ENCODE measurements around the gene TRIM10. TPM values are rescaled to one million over a fixed set of nuclear protein-coding genes. Genes with fewer than 3 reads are reported as not detected.
A peak's percentile ranks its signal among the peaks of the same experiment; 100 is the strongest.

The TRIM10 gene
- total RNA-seq, 4 donors from 2014 or later, result not detected

DNA sequence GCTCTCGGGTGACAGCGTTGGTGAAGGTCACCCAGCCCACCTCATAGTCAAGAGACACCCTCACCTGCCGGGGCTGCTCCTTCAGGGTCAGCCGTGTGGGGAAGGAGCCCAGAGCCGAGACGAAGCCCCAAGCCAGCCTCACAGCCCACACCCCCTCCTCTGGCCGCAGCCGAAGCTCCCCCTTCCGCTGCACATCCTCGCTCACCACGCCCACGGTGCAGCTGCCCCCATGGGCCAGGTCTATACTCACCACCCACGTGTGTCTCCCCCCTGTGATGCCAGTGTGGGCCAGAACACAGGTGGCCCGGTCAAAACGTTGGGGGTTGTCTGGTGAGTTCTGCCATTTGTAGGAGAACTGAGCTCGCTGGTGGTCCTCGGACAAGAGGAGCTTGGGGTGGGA is 7.0 kb downstream of the TRIM10 start:
- 81 to 87% methylated on average over 15 to 17 of the region's 17 CpGs for WGBS, 2 donors
- no peak for DNase-seq
- Histone ChIP-seq H3K4me1 (peaks cover 0 to 7% of the 10 kb centered on the region in 2 donors), H3K4me3 (replicated peaks in 1 of 3) (no peak overlapping the region), H3K27ac (no peak overlapping the region), H3K9me3 (no peaks in the 10 kb centered on the region), H3K36me3 (no peaks in the 10 kb centered on the region), H3K27me3 (no peaks in the 10 kb centered on the region)
- TF ChIP-seq, protein P1, sequence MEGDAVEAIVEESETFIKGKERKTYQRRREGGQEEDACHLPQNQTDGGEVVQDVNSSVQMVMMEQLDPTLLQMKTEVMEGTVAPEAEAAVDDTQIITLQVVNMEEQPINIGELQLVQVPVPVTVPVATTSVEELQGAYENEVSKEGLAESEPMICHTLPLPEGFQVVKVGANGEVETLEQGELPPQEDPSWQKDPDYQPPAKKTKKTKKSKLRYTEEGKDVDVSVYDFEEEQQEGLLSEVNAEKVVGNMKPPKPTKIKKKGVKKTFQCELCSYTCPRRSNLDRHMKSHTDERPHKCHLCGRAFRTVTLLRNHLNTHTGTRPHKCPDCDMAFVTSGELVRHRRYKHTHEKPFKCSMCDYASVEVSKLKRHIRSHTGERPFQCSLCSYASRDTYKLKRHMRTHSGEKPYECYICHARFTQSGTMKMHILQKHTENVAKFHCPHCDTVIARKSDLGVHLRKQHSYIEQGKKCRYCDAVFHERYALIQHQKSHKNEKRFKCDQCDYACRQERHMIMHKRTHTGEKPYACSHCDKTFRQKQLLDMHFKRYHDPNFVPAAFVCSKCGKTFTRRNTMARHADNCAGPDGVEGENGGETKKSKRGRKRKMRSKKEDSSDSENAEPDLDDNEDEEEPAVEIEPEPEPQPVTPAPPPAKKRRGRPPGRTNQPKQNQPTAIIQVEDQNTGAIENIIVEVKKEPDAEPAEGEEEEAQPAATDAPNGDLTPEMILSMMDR (IDR thresholded peaks at IDR 0.05), result no peak
- TF ChIP-seq POLR2A (IDR thresholded peaks at IDR 0.05), result no peak
- intact Hi-C loops (cut with DNase I), result no loop called here

DNA sequence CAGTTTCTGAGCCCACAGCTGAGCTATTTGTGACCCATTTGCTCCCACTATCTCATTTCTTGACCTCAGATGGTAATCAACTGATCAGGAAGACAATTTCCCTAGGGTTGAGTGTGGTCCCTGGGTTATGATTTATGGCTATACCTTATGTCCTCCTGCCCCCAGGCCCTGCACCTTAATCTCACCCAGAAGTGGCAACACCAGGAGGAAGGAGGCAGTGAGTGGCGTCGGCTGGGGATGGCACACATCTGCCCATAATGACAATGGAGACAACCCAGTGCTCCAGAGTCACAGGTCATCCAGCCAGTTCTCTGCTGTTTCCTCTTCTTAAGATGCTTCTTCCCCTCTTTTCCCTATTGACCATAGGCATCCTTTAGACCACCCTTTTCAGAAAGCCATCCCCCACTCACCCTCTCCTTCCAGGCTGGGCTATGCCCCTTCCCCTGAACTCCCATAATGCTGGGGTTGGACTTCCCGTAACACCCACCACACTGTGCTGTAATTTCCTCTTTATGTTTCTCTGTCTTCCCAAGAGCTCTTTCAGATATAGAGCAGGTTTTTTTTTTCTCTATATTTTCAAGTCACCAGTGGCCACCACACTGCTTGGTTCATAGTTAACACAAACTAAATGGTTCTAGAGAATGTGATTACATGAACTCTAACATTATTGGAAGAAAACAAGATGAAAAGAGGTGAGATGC is 8.0 kb downstream of the TRIM10 start:
- no peaks in the 10 kb centered on the region for H3K9me3 ChIP-seq
- no peak overlapping the region for H3K4me3 ChIP-seq (replicated peaks in 1 of 3)
- DNase-seq, result no peak
- no peak overlapping the region for H3K27ac ChIP-seq
- H3K36me3 ChIP-seq, result no peaks in the 10 kb centered on the region
- WGBS, 2 donors, result 93% methylated on average over 3 of the region's 3 CpGs
- TF ChIP-seq POLR2A (IDR thresholded peaks at IDR 0.05), result no peak
- TF ChIP-seq, protein P1 (IDR thresholded peaks at IDR 0.05), result no peak
- intact Hi-C loops (cut with DNase I), result no loop called here
- peaks cover 0 to 7% of the 10 kb centered on the region in 2 donors for H3K4me1 ChIP-seq
- H3K27me3 ChIP-seq, result no peaks in the 10 kb centered on the region

DNA sequence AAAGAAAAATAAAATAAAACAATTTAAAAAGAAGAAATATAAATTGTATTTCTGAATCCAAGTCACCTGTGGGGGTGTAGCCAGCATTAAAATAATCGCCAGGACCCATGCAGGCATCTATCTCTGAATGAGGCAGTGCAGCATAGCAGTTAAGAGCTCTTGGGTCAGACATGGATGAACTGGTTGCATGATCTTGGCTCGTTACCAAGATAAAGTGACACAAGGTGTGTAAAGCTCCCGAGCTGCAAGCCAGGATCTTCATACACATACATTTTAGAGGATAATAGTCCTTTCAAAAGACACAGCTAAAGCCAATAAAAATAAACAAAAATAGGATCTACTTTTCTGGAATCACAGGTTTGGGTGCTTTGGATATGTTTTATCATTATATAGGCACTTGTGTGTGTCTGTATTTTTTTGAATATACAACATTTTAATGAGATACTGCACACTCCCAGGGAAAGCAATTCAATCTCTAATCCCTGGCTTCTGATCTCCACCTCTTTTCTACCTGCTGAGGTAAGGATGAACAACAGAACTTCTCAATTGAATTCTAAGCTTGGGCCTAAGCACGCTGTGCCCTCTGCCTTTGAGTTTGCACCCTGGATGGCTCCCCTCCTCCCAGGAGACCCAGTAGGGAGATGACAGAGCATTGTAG is 8.9 kb downstream of the TRIM10 start:
- Histone ChIP-seq H3K4me1 (peaks cover 0 to 7% of the 10 kb centered on the region in 2 donors), H3K4me3 (replicated peaks in 1 of 3) (no peak overlapping the region), H3K27me3 (no peaks in the 10 kb centered on the region), H3K27ac (no peak overlapping the region), H3K9me3 (no peaks in the 10 kb centered on the region), H3K36me3 (no peaks in the 10 kb centered on the region)
- TF ChIP-seq, protein P1 (IDR thresholded peaks at IDR 0.05), result no peak
- no peak for TF ChIP-seq POLR2A (IDR thresholded peaks at IDR 0.05)
- intact Hi-C loops (cut with DNase I), result no loop called here
- 32 to 47% methylated on average over 4 of the region's 4 CpGs for WGBS, 2 donors
- DNase-seq, result peak; percentile 22 to 34

DNA sequence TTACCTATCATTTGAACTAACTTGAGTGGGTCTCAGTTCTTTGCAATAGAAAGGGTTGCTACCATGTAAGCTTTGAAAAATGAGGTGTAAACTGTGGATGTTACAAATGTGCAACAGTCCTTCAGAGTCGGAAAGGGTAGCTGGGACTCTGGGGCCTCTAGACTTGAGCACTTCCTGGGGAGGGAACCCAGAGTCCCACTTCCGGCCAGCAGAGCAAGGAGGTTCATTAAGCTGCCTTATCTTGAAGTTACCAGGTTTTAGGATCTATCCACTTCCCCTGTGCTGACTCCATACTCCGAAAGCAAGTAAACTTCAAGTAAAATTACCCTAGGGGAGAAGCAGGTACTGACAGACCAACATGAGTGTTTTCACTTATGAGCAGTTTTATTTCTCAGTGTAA is 9.4 kb downstream of the TRIM10 start:
- Histone ChIP-seq H3K9me3 (no peaks in the 10 kb centered on the region), H3K27me3 (no peaks in the 10 kb centered on the region), H3K27ac (no peak overlapping the region), H3K36me3 (no peaks in the 10 kb centered on the region), H3K4me3 (replicated peaks in 1 of 3) (no peak overlapping the region), H3K4me1 (peaks cover 0 to 7% of the 10 kb centered on the region in 2 donors)
- TF ChIP-seq POLR2A (IDR thresholded peaks at IDR 0.05), result no peak
- TF ChIP-seq, protein P1 (IDR thresholded peaks at IDR 0.05), result no peak
- WGBS, 2 donors, result 54 to 74% methylated on average over 3 of the region's 3 CpGs
- DNase-seq, result no peak
- intact Hi-C loops (cut with DNase I), result no loop called here
